Nephron progenitor cell (in vitro differentiated cells): ENCODE measurements around the gene SMARCD3.

Experiments used
- DNase-seq: peaks from one replicate; pipeline ENCODE4 v3.0.0; 2021
- H3K27ac Mint-ChIP-seq: 2 replicates; pipeline ENCODE4 v1.8.0; 2021; ENCODE audit warnings: mild to moderate bottlenecking, moderate library complexity, mixed read lengths
- H3K27me3 Mint-ChIP-seq: 2 replicates; pipeline ENCODE4 v1.8.0; 2021; ENCODE audit warnings: mild to moderate bottlenecking, low read depth, mixed read lengths; ENCODE audit not compliant: poor library complexity
- H3K36me3 Mint-ChIP-seq: 2 replicates; pipeline ENCODE4 v1.8.0; 2021; ENCODE audit warnings: low read depth, mixed read lengths
- H3K4me1 Mint-ChIP-seq: 2 replicates; pipeline ENCODE4 v1.8.0; 2021; ENCODE audit warnings: mixed read lengths
- H3K4me3 Mint-ChIP-seq: 2 replicates; pipeline ENCODE4 v1.8.0; 2021; ENCODE audit warnings: mild to moderate bottlenecking, moderate library complexity, mixed read lengths
- H3K9me3 Mint-ChIP-seq: 2 replicates; pipeline ENCODE4 v1.8.0; 2021; ENCODE audit warnings: mild to moderate bottlenecking, moderate library complexity, mixed read lengths
- TF ChIP-seq, protein P1 (sequence below): fragments of 200-600 bp; sonication (generic); IDR thresholded peaks from 2 replicates; pipeline ENCODE4 v1.5.0; 2021; ENCODE audit warnings: antibody characterized with exemption

The SMARCD3 gene

DNA sequence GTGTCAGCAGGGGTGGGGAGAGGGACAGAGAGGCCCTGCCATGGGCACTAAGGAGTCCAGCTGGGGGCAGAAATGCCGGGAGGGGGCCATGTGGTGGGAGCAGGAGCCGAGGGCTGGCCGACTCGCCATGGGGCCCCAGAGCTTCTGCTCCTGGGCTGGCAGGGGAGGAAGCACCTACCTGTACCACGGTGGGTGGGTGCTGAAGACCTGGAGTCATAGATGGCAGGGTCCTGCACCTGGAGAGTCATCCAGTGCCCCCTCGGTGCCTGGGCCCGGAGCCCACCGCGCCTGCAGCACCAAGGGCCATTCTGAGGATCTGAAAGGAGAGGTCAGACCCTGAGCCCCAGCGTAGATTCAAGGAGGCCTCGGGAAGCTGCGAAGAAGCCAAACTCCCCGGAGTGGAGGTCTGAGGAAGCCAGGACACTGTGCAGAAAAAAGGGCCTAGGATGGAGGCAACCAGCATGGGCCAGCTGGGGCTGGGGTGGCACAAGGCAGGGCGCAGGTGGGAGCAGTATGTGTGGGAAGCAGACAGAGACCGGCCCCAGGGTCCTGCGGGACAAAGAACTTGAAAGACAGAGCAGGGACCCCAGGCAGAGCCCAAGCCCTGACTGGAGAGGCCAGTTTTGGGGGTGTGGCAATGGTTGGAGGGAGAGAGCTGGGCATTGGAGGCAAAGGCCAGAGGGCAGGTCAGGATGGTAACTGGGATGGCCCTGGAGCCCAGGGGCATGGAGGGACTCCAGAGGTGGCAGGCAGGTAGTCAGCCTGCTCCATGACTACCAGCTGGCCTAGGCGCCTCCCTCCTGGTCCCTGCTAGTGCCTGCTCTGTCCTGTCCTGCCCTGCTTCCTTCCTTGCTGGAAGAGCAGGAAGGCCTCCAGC lies 26.7 kb upstream of the SMARCD3 start:
- TF ChIP-seq, protein P1, sequence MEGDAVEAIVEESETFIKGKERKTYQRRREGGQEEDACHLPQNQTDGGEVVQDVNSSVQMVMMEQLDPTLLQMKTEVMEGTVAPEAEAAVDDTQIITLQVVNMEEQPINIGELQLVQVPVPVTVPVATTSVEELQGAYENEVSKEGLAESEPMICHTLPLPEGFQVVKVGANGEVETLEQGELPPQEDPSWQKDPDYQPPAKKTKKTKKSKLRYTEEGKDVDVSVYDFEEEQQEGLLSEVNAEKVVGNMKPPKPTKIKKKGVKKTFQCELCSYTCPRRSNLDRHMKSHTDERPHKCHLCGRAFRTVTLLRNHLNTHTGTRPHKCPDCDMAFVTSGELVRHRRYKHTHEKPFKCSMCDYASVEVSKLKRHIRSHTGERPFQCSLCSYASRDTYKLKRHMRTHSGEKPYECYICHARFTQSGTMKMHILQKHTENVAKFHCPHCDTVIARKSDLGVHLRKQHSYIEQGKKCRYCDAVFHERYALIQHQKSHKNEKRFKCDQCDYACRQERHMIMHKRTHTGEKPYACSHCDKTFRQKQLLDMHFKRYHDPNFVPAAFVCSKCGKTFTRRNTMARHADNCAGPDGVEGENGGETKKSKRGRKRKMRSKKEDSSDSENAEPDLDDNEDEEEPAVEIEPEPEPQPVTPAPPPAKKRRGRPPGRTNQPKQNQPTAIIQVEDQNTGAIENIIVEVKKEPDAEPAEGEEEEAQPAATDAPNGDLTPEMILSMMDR: no peak
- no peak overlapping the region for H3K27ac Mint-ChIP-seq
- peaks cover 17% of the 10 kb centered on the region for H3K4me1 Mint-ChIP-seq
- H3K27me3 Mint-ChIP-seq: peaks cover 59% of the 10 kb centered on the region
- no peaks in the 10 kb centered on the region for H3K36me3 Mint-ChIP-seq
- H3K4me3 Mint-ChIP-seq: peak overlapping the region; percentile 64
- DNase-seq: no peak
- H3K9me3 Mint-ChIP-seq: no peaks in the 10 kb centered on the region

DNA sequence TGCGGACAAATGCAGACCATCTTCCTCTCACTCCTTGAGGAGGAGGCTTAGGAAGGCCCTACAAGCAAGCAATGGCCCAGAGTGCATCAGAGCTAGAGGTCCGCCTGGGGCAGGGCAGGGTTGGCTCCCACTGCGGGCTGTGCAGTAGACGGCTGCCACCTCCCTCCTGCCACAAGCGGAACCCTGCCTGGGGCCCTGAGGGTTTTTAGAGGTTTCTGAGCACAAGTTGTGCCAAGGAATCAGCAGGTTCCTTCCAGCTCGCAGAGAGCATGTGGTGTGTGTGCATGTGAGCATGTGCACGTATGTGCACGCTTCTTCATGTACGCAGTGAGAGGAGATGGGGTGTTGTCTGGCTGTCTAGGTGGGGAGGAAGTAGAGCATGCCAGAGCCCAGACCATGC lies 25.9 kb upstream of the SMARCD3 start:
- no peak overlapping the region for H3K4me3 Mint-ChIP-seq
- no peak for DNase-seq
- peaks cover 16% of the 10 kb centered on the region for H3K4me1 Mint-ChIP-seq
- no peaks in the 10 kb centered on the region for H3K9me3 Mint-ChIP-seq
- peaks cover 51% of the 10 kb centered on the region for H3K27me3 Mint-ChIP-seq
- no peak overlapping the region for H3K27ac Mint-ChIP-seq
- no peaks in the 10 kb centered on the region for H3K36me3 Mint-ChIP-seq
- TF ChIP-seq, protein P1: no peak

DNA sequence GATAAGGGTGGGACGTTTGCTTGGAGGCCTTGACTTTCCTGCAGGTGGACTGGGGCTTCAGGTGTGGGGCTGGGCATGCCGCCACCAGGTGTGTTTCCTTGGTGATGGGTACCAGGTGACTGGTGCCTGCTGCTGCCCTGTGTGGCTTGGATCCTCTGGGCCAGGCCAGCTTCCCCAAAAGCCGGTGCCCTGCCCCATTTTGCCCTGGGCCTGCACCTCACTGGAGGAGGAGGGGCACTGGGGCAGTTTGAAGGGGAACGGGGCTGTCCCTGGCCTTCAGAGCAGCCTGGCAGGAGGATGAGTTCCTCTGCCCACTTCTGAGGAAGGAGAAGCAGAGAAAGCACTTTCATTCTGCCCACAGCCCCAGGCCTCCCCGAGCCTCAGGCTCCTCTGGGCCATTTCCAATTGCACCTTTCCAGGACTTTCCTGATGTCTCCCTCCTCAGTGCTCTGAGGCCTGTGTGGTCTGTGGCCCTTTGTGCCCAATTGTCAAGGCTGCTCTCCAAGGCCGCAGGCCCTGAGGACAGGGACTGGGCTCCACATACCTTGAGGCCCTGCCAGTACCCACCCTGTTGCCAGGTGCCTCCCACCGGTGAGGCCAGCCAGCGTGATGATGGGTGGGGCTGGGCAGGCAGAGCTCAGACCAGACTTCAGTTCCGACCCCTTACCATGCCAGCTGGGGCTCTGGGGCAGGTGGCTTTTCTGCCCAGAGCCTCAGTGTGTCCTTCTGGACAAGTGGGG lies 25.3 kb upstream of the SMARCD3 start:
- Mint-ChIP-seq H3K36me3 (no peaks in the 10 kb centered on the region), H3K4me1 (peaks cover 11% of the 10 kb centered on the region), H3K9me3 (no peaks in the 10 kb centered on the region), H3K27ac (no peak overlapping the region), H3K4me3 (no peak overlapping the region), H3K27me3 (peaks cover 49% of the 10 kb centered on the region)
- TF ChIP-seq, protein P1: no peak
- no peak for DNase-seq

DNA sequence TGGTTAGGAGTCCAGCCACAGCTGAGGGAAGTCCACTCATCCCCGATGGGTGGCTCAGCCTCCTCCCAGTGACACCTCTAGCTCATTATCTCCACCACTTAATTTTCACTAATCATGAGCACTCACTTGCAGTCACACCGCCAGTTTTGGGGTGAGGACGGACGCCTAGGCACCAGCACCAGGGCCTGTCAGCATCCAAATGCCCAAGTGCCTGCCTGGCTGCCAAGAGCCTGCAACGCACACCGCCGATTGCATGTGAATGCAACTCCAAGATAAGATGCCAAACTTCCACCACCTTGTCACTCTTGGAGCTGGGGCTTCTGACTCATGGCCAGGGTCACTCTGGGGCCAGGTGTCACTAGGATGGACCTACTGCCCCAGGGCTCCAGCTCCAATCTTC lies 24.4 kb upstream of the SMARCD3 start:
- peaks cover 40% of the 10 kb centered on the region for H3K27me3 Mint-ChIP-seq
- peaks cover 6% of the 10 kb centered on the region for H3K4me1 Mint-ChIP-seq
- no peaks in the 10 kb centered on the region for H3K36me3 Mint-ChIP-seq
- H3K9me3 Mint-ChIP-seq: no peaks in the 10 kb centered on the region
- TF ChIP-seq, protein P1: no peak
- H3K27ac Mint-ChIP-seq: no peak overlapping the region
- no peak overlapping the region for H3K4me3 Mint-ChIP-seq
- no peak for DNase-seq

DNA sequence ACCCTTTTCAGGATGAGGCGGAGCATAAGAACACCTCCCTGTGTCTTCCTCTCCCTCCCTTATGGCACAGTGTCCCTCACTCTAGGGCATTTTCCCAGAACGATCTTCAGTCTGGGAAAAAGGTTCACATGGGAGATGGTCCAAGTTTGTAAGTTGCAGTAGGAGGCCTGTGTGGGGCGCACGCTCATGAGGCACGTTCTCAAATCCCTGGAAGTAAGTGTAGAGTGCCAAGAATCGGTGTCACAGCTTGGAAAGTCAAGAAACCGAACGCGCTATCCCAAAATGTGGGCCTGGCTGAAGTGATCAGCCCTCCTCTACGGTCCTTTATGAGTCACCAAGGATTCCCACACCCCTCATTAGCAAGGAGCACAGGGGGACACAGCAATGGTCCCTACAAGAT lies 23.9 kb upstream of the SMARCD3 start:
- H3K27ac Mint-ChIP-seq: no peak overlapping the region
- TF ChIP-seq, protein P1: no peak
- no peaks in the 10 kb centered on the region for H3K36me3 Mint-ChIP-seq
- no peaks in the 10 kb centered on the region for H3K9me3 Mint-ChIP-seq
- no peak overlapping the region for H3K4me3 Mint-ChIP-seq
- peaks cover 3% of the 10 kb centered on the region for H3K4me1 Mint-ChIP-seq
- H3K27me3 Mint-ChIP-seq: peaks cover 35% of the 10 kb centered on the region
- DNase-seq: no peak
